ENCODE results near the gene EPHB2.

EPHB2 gene

DNA sequence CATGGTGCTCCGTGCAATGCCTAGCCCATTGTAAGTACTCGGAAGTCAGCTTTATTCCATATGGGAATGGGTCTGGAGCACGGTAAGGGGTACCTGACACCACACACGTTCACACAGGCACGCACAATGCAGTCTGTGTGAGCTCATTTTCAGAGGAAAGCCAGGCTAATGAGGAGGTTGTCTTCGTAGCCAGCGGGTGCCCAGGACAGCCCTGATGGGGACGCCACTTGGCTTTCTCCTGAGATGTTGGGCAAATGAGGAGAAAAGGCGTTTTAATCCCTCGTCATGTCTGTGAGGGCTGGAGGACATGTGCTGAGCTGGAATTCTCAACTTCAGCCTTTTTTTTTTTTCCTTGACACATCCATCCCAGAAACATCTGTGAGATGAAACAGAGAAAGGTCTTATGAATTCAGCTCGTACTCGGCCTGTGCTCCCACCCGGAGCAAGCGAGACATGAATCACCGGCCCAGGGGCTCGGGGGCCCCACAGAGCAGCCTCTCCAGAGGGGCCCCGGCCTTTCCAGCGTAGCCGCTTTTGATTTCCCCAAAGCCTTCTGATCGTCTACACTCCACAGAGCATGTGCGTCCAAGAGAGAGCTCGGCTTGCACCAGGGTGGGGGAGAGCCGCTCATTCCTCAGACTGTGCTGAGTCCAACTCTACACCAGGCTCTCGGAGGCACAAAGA lies 125.1 kb downstream of the EPHB2 start:
- no peaks in the 10 kb centered on the region for H3K36me3 ChIP-seq (ENCODE audit: control insufficient read depth in 4 of 4, insufficient read depth in 4 of 4, low read length in 3 of 4)
- no peak overlapping the region for H3K27ac ChIP-seq (ENCODE audit: insufficient read depth in 1 of 2, low read depth in 1 of 2, low read length in 2 of 2, poor library complexity in 1 of 2, severe bottlenecking in 2 of 2)
- ChIA-PET POLR2A (no interaction called here), CTCF (interaction anchor here (0.6 to 1.8 kb wide), 8 partner anchors 10 to 262 kb away, joined by 3 to 5 read pairs (median 3); no protein-coding TSS in a partner anchor)
- WGBS (ENCODE audit: insufficient coverage): 98% methylated on average over 23 of the region's 24 CpGs
- H3K4me3 ChIP-seq (ENCODE audit: control insufficient read depth in 1 of 7, extremely low read depth in 1 of 7, insufficient read depth in 4 of 7, low read depth in 2 of 7, low read length in 6 of 7): no peak overlapping the region
- peaks cover 0 to under 1% (median 0%) of the 10 kb centered on the region in 5 experiments for H3K27me3 ChIP-seq (replicated peaks in 2 of 5; ENCODE audit: control insufficient read depth in 4 of 5, insufficient read depth in 5 of 5, low read length in 4 of 5)
- H3K4me1 ChIP-seq (ENCODE audit: control extremely low read depth in 1 of 4, control insufficient read depth in 4 of 4, insufficient read depth in 4 of 4, low read length in 3 of 4): no peaks in the 10 kb centered on the region
- DNase-seq: no peak
- H3K9me3 ChIP-seq (ENCODE audit: control extremely low read depth in 1 of 5, control insufficient read depth in 4 of 5, insufficient read depth in 2 of 5, low read depth in 1 of 5, low read length in 4 of 5): no peaks in the 10 kb centered on the region

- no peak for DNase-seq
- Histone ChIP-seq H3K9me3 (ENCODE audit: control extremely low read depth in 1 of 5, control insufficient read depth in 4 of 5, insufficient read depth in 2 of 5, low read depth in 1 of 5, low read length in 4 of 5) (no peaks in the 10 kb centered on the region), H3K27me3 (replicated peaks in 2 of 5; ENCODE audit: control insufficient read depth in 4 of 5, insufficient read depth in 5 of 5, low read length in 4 of 5) (peaks cover 0 to 3% (median 0%) of the 10 kb centered on the region in 5 experiments), H3K4me1 (ENCODE audit: control extremely low read depth in 1 of 4, control insufficient read depth in 4 of 4, insufficient read depth in 4 of 4, low read length in 3 of 4) (no peaks in the 10 kb centered on the region), H3K36me3 (ENCODE audit: control insufficient read depth in 4 of 4, insufficient read depth in 4 of 4, low read length in 3 of 4) (no peaks in the 10 kb centered on the region), H3K27ac (ENCODE audit: insufficient read depth in 1 of 2, low read depth in 1 of 2, low read length in 2 of 2, poor library complexity in 1 of 2, severe bottlenecking in 2 of 2) (no peak overlapping the region), H3K4me3 (ENCODE audit: control insufficient read depth in 1 of 7, extremely low read depth in 1 of 7, insufficient read depth in 4 of 7, low read depth in 2 of 7, low read length in 6 of 7) (no peak overlapping the region)
- 100% methylated on average over 5 of the region's 5 CpGs for WGBS (ENCODE audit: insufficient coverage)
- ChIA-PET CTCF (interaction anchor here (1.4 to 1.8 kb wide), 4 partner anchors 11 to 52 kb away, joined by 3 to 5 read pairs (median 4); no protein-coding TSS in a partner anchor), POLR2A (no interaction called here)
Observed at GRCh38 chr1:22836850-22837249, 126.2 kb downstream of the EPHB2 start.

DNA sequence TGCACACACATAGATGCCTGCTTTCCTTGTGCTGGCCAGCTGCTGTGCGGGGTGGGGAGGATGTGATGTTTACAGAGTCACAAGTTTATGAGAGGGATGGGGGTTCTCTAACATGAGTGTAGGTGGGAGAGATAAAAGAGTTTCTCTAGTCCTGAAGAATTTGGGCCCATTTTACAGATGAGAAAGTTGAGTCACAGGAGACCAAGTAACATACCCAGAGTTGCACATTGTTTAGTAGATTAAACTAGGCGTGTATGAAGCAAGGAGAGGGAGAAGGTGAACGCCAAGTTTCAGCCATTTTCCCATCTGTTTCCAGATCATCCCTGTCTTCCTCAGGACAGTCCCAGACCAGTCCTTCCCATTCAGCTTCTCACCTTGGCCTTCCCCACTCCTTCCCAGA lies 126.7 kb downstream of the EPHB2 start:
- 100% methylated on average over 2 of the region's 3 CpGs for WGBS (ENCODE audit: insufficient coverage)
- CTCF ChIA-PET: interaction anchor here (1.2 to 1.8 kb wide), 5 partner anchors 9 to 45 kb away, joined by 3 to 5 read pairs (median 4); no protein-coding TSS in a partner anchor
- POLR2A ChIA-PET: no interaction called here

DNA sequence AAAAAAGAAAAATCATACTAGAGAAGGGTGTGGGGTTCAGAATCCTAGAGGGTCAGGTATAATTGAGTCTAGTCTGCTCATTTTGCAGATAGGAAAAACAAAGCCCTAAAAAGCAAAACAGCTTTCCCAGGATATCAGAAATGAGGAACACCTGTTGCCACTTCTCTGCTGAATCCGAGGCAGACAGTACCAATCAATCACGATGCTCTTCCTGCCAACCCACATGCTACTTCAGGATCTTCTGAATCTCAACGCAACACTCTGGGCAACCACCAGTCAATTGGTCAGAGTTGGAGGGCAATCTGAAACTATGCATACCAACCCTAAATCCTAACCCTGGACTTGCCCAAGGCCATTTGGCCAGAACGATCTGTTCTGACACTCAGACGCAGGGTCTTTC lies 128.3 kb downstream of the EPHB2 start:
- no peaks in the 10 kb centered on the region for H3K4me1 ChIP-seq (ENCODE audit: control extremely low read depth in 1 of 4, control insufficient read depth in 4 of 4, insufficient read depth in 4 of 4, low read length in 3 of 4)
- WGBS (ENCODE audit: insufficient coverage): 76% methylated on average over 3 of the region's 5 CpGs
- no peak overlapping the region for H3K4me3 ChIP-seq (ENCODE audit: control insufficient read depth in 1 of 7, extremely low read depth in 1 of 7, insufficient read depth in 4 of 7, low read depth in 2 of 7, low read length in 6 of 7)
- H3K27me3 ChIP-seq (replicated peaks in 2 of 5; ENCODE audit: control insufficient read depth in 4 of 5, insufficient read depth in 5 of 5, low read length in 4 of 5): peaks cover 0 to 8% (median 0%) of the 10 kb centered on the region in 5 experiments
- H3K36me3 ChIP-seq (ENCODE audit: control insufficient read depth in 4 of 4, insufficient read depth in 4 of 4, low read length in 3 of 4): no peaks in the 10 kb centered on the region
- DNase-seq: no peak
- POLR2A ChIA-PET: no interaction called here
- CTCF ChIA-PET: interaction anchor here (1.4 kb wide), 1 partner anchor 134 kb away, joined by 4 read pairs; no protein-coding TSS in a partner anchor
- H3K27ac ChIP-seq (ENCODE audit: insufficient read depth in 1 of 2, low read depth in 1 of 2, low read length in 2 of 2, poor library complexity in 1 of 2, severe bottlenecking in 2 of 2): no peak overlapping the region
- H3K9me3 ChIP-seq (ENCODE audit: control extremely low read depth in 1 of 5, control insufficient read depth in 4 of 5, insufficient read depth in 2 of 5, low read depth in 1 of 5, low read length in 4 of 5): no peaks in the 10 kb centered on the region

More for the DNA sequence above, 126.7 kb downstream of the EPHB2 start:
- Histone ChIP-seq H3K27me3 (replicated peaks in 2 of 5; ENCODE audit: control insufficient read depth in 4 of 5, insufficient read depth in 5 of 5, low read length in 4 of 5) (peaks cover 0 to 8% (median 0%) of the 10 kb centered on the region in 5 experiments), H3K27ac (ENCODE audit: insufficient read depth in 1 of 2, low read depth in 1 of 2, low read length in 2 of 2, poor library complexity in 1 of 2, severe bottlenecking in 2 of 2) (no peak overlapping the region), H3K36me3 (ENCODE audit: control insufficient read depth in 4 of 4, insufficient read depth in 4 of 4, low read length in 3 of 4) (no peaks in the 10 kb centered on the region), H3K4me1 (ENCODE audit: control extremely low read depth in 1 of 4, control insufficient read depth in 4 of 4, insufficient read depth in 4 of 4, low read length in 3 of 4) (no peaks in the 10 kb centered on the region), H3K4me3 (ENCODE audit: control insufficient read depth in 1 of 7, extremely low read depth in 1 of 7, insufficient read depth in 4 of 7, low read depth in 2 of 7, low read length in 6 of 7) (no peak overlapping the region), H3K9me3 (ENCODE audit: control extremely low read depth in 1 of 5, control insufficient read depth in 4 of 5, insufficient read depth in 2 of 5, low read depth in 1 of 5, low read length in 4 of 5) (no peaks in the 10 kb centered on the region)
- no peak for DNase-seq

GRCh38 chr1:22839806-22840205 lies 129.2 kb downstream of the EPHB2 start:
- CTCF ChIA-PET: interaction anchor here (0.7 kb wide), 2 partner anchors 12 to 135 kb away, joined by 3 read pairs; no protein-coding TSS in a partner anchor
- no peak for DNase-seq
- no peak overlapping the region for H3K4me3 ChIP-seq (ENCODE audit: control insufficient read depth in 1 of 7, extremely low read depth in 1 of 7, insufficient read depth in 4 of 7, low read depth in 2 of 7, low read length in 6 of 7)
- H3K27me3 ChIP-seq (replicated peaks in 2 of 5; ENCODE audit: control insufficient read depth in 4 of 5, insufficient read depth in 5 of 5, low read length in 4 of 5): peaks cover 0 to 8% (median 0%) of the 10 kb centered on the region in 5 experiments
- POLR2A ChIA-PET: no interaction called here
- H3K36me3 ChIP-seq (ENCODE audit: control insufficient read depth in 4 of 4, insufficient read depth in 4 of 4, low read length in 3 of 4): no peaks in the 10 kb centered on the region
- no peaks in the 10 kb centered on the region for H3K9me3 ChIP-seq (ENCODE audit: control extremely low read depth in 1 of 5, control insufficient read depth in 4 of 5, insufficient read depth in 2 of 5, low read depth in 1 of 5, low read length in 4 of 5)
- WGBS (ENCODE audit: insufficient coverage): 100% methylated on average over 3 of the region's 6 CpGs
- no peak overlapping the region for H3K27ac ChIP-seq (ENCODE audit: insufficient read depth in 1 of 2, low read depth in 1 of 2, low read length in 2 of 2, poor library complexity in 1 of 2, severe bottlenecking in 2 of 2)
- H3K4me1 ChIP-seq (ENCODE audit: control extremely low read depth in 1 of 4, control insufficient read depth in 4 of 4, insufficient read depth in 4 of 4, low read length in 3 of 4): no peaks in the 10 kb centered on the region

DNA sequence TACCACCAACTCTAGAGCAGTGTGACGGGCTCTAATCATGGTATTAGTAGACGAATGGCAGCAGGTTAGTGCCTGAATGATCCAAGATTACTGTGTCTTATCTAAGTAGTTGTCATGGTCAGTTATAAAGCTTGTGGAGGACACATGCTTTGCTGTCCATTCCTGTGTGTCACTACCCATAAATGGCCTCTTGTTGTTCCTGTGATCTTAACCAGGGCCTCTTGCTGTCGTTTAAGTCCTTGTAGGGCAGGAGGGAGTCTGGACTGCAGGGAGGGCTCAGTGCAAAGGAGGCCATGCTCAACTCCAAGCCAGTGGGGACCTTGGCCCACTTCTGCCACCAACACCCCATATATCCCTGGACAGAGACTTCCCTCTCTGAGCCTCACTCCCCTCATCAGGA lies 130.5 kb downstream of the EPHB2 start:
- ChIA-PET CTCF (no interaction called here), POLR2A (no interaction called here)
- 90% methylated on average over 2 of the region's 3 CpGs for WGBS (ENCODE audit: insufficient coverage)

DNA sequence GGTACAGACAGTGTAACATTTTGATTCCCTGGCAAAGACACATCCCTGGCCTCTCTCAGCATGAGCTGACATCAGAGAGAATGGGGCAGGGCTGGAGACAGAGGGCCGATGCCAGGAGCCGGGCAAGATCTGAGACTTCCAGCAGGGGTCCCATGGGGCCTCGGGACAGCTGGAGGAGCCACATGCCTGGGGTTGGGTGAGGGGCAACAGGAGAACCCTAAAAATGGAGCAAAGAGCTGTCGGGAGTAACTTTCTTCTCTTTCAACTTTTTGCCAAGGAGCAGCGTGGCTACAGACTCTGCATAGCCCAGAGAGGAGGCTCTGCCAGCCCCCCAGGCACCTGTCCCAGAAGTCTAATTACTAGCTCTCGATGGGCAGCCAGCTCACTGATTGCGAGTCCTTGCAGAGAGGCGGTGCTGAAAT lies 131.2 kb downstream of the EPHB2 start:
- DNase-seq: no peak
- 81% methylated on average over 8 of the region's 8 CpGs for WGBS (ENCODE audit: insufficient coverage)
- no peak overlapping the region for H3K4me3 ChIP-seq (ENCODE audit: control insufficient read depth in 1 of 7, extremely low read depth in 1 of 7, insufficient read depth in 4 of 7, low read depth in 2 of 7, low read length in 6 of 7)
- H3K36me3 ChIP-seq (ENCODE audit: control insufficient read depth in 4 of 4, insufficient read depth in 4 of 4, low read length in 3 of 4): no peaks in the 10 kb centered on the region
- ChIA-PET POLR2A (no interaction called here), CTCF (no interaction called here)
- H3K4me1 ChIP-seq (ENCODE audit: control extremely low read depth in 1 of 4, control insufficient read depth in 4 of 4, insufficient read depth in 4 of 4, low read length in 3 of 4): peaks cover 3 to 15% (median 12%) of the 10 kb centered on the region in 4 experiments
- no peak overlapping the region for H3K27ac ChIP-seq (ENCODE audit: insufficient read depth in 1 of 2, low read depth in 1 of 2, low read length in 2 of 2, poor library complexity in 1 of 2, severe bottlenecking in 2 of 2)
- H3K27me3 ChIP-seq (replicated peaks in 2 of 5; ENCODE audit: control insufficient read depth in 4 of 5, insufficient read depth in 5 of 5, low read length in 4 of 5): peaks cover 0 to 8% (median 2%) of the 10 kb centered on the region in 5 experiments
- H3K9me3 ChIP-seq (ENCODE audit: control extremely low read depth in 1 of 5, control insufficient read depth in 4 of 5, insufficient read depth in 2 of 5, low read depth in 1 of 5, low read length in 4 of 5): no peaks in the 10 kb centered on the region

More for the DNA sequence above, 130.5 kb downstream of the EPHB2 start:
- no peak overlapping the region for H3K4me3 ChIP-seq (ENCODE audit: control insufficient read depth in 1 of 7, extremely low read depth in 1 of 7, insufficient read depth in 4 of 7, low read depth in 2 of 7, low read length in 6 of 7)
- no peak for DNase-seq
- H3K4me1 ChIP-seq (ENCODE audit: control extremely low read depth in 1 of 4, control insufficient read depth in 4 of 4, insufficient read depth in 4 of 4, low read length in 3 of 4): peaks cover 3 to 8% (median 5%) of the 10 kb centered on the region in 4 experiments
- H3K27ac ChIP-seq (ENCODE audit: insufficient read depth in 1 of 2, low read depth in 1 of 2, low read length in 2 of 2, poor library complexity in 1 of 2, severe bottlenecking in 2 of 2): no peak overlapping the region
- no peaks in the 10 kb centered on the region for H3K36me3 ChIP-seq (ENCODE audit: control insufficient read depth in 4 of 4, insufficient read depth in 4 of 4, low read length in 3 of 4)
- H3K9me3 ChIP-seq (ENCODE audit: control extremely low read depth in 1 of 5, control insufficient read depth in 4 of 5, insufficient read depth in 2 of 5, low read depth in 1 of 5, low read length in 4 of 5): no peaks in the 10 kb centered on the region
- peaks cover 0 to 8% (median 2%) of the 10 kb centered on the region in 5 experiments for H3K27me3 ChIP-seq (replicated peaks in 2 of 5; ENCODE audit: control insufficient read depth in 4 of 5, insufficient read depth in 5 of 5, low read length in 4 of 5)
